Amniotic epithelial cell (primary cell): ENCODE data around the gene CCDC34.

Experiments
- DNase-seq: peaks from one replicate; pipeline ENCODE4 v3.0.0-alpha.2; 2010; ENCODE audit warnings: low read depth

CCDC34 gene

DNA sequence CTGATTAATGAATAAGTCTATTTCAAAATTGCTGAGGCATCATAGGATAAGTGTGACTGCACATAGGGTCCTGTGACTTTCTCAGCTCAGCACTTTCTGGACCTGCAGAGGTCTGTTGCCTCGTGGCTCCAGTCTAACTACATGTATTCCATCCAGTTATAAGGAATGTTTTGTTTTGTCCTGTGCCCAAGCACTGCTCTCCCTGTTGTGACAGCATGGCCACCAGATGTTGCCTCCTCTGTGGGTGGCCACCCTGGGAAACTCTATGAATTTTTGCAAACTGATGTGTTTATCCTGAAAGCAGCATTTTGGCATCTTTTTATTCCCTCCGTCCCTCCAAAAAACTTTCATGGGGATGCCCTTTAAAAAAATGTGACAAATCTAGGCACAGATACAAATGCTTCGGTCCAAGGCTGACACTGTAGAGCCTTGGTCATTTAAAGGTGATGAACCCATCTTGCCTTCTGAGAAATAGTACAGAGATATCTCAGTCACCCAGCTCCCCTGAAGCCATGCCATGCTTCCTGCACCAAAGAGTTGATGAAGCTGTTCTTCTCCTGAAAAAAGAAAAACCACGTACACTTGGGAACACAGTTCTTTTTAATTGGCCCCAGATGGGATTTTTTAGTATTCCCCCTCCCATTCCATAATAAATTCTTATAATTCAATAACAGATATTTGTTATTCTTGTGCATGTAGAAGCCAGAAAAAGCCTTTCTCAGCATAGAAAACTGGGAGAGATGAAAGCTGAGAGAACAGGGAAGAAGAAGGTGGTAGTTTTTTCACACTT is 72.6 kb downstream of the CCDC34 start:
- DNase-seq: no peak
